ENCODE measurements around the gene SMIM10L2A.

SMIM10L2A gene

GRCh38 chrX:135436456-135436855, 14.7 kb downstream of the SMIM10L2A start:
- DNase-seq: no peak
- H3K36me3 ChIP-seq: no peaks in the 10 kb centered on the region
- no peak overlapping the region for H3K27ac ChIP-seq
- TF ChIP-seq CTCF (IDR thresholded peaks at IDR 0.05; ENCODE audit: low read depth, low read length): no peak
- H3K9me3 ChIP-seq (ENCODE audit: severe bottlenecking): no peaks in the 10 kb centered on the region
- no peak overlapping the region for H3K4me3 ChIP-seq (ENCODE audit: low read depth, low read length)
- H3K27me3 ChIP-seq (ENCODE audit: insufficient read depth, low read depth, severe bottlenecking): peaks cover 28% of the 10 kb centered on the region

- no peak overlapping the region for H3K4me3 ChIP-seq (ENCODE audit: low read depth, low read length)
- peaks cover 28% of the 10 kb centered on the region for H3K27me3 ChIP-seq (ENCODE audit: insufficient read depth, low read depth, severe bottlenecking)
- no peak for DNase-seq
- H3K36me3 ChIP-seq: no peaks in the 10 kb centered on the region
- H3K9me3 ChIP-seq (ENCODE audit: severe bottlenecking): no peaks in the 10 kb centered on the region
- no peak overlapping the region for H3K27ac ChIP-seq
- no peak for TF ChIP-seq CTCF (IDR thresholded peaks at IDR 0.05; ENCODE audit: low read depth, low read length)
Observed at GRCh38 chrX:135436966-135437866, 15.5 kb downstream of the SMIM10L2A start.

GRCh38 chrX:135437867-135438733, 16.4 kb downstream of the SMIM10L2A start:
- Histone ChIP-seq H3K27me3 (ENCODE audit: insufficient read depth, low read depth, severe bottlenecking) (peaks cover 28% of the 10 kb centered on the region), H3K9me3 (ENCODE audit: severe bottlenecking) (no peaks in the 10 kb centered on the region), H3K27ac (no peak overlapping the region), H3K36me3 (no peaks in the 10 kb centered on the region), H3K4me3 (ENCODE audit: low read depth, low read length) (no peak overlapping the region)
- peak; percentile 26; the same call in 1 of the 2 replicates for TF ChIP-seq CTCF (IDR thresholded peaks at IDR 0.05; ENCODE audit: low read depth, low read length)
- no peak for DNase-seq

- no peak overlapping the region for H3K4me3 ChIP-seq (ENCODE audit: low read depth, low read length)
- H3K27ac ChIP-seq: no peak overlapping the region
- H3K27me3 ChIP-seq (ENCODE audit: insufficient read depth, low read depth, severe bottlenecking): peaks cover 29% of the 10 kb centered on the region
- no peak for TF ChIP-seq CTCF (IDR thresholded peaks at IDR 0.05; ENCODE audit: low read depth, low read length)
- H3K9me3 ChIP-seq (ENCODE audit: severe bottlenecking): no peaks in the 10 kb centered on the region
- no peak for DNase-seq
- H3K36me3 ChIP-seq: no peaks in the 10 kb centered on the region
Observed at GRCh38 chrX:135438734-135439043, 16.9 kb downstream of the SMIM10L2A start.

- TF ChIP-seq CTCF (IDR thresholded peaks at IDR 0.05; ENCODE audit: low read depth, low read length): no peak
- Histone ChIP-seq H3K36me3 (no peaks in the 10 kb centered on the region), H3K27me3 (ENCODE audit: insufficient read depth, low read depth, severe bottlenecking) (peaks cover 44% of the 10 kb centered on the region), H3K27ac (no peak overlapping the region), H3K9me3 (ENCODE audit: severe bottlenecking) (no peaks in the 10 kb centered on the region), H3K4me3 (ENCODE audit: low read depth, low read length) (no peak overlapping the region)
- DNase-seq: no peak
Observed at GRCh38 chrX:135449637-135450550, 28.1 kb downstream of the SMIM10L2A start.
